ENCODE measurements around the gene PRKX. TPM values are rescaled to one million over a fixed set of nuclear protein-coding genes. Genes with fewer than 3 reads are reported as not detected.
A peak's percentile ranks its signal among the peaks of the same experiment; 100 is the strongest.

The PRKX gene
- total and polyA plus RNA-seq, 2 donors from 2014 or later: 7.7 to 116 TPM

GRCh38 chrX:3697701-3698279 lies 15.7 kb downstream of the PRKX start:
- H3K9ac ChIP-seq (ENCODE audit: low read length in 3 of 3): no peak overlapping the region
- intact Hi-C loops (cut with DNase I): no loop called here
- H3K4me1 ChIP-seq (ENCODE audit: control insufficient read depth in 2 of 3, insufficient read depth in 2 of 3, low read depth in 1 of 3, low read length in 3 of 3): peaks cover 0 to 5% (median 0%) of the 10 kb centered on the region in 3 donors
- DNase-seq: peak; percentile 54 to 96 (median 66)
- peak overlapping the region in 1 of 3 donors; percentile 17 for H3K4me3 ChIP-seq (ENCODE audit: low read length in 3 of 3)
- TF ChIP-seq CTCF (IDR thresholded peaks at IDR 0.05; ENCODE audit: borderline replicate concordance, extremely low read depth, insufficient read depth): no peak
- peak overlapping the region in 1 of 2 donors; percentile 17 for H3K27ac ChIP-seq (ENCODE audit: low read depth in 2 of 2, low read length in 2 of 2)
- no peaks in the 10 kb centered on the region for H3K36me3 ChIP-seq (ENCODE audit: control insufficient read depth in 2 of 3, insufficient read depth in 3 of 3, low read length in 3 of 3)
- H3K9me3 ChIP-seq (ENCODE audit: control insufficient read depth in 2 of 3, insufficient read depth in 1 of 3, low read length in 3 of 3): no peaks in the 10 kb centered on the region
- no peaks in the 10 kb centered on the region for H3K27me3 ChIP-seq (ENCODE audit: control insufficient read depth, insufficient read depth, low read length)
- no peak for FAIRE-seq

GRCh38 chrX:3697220-3697684 lies 16.2 kb downstream of the PRKX start:
- H3K4me1 ChIP-seq (ENCODE audit: control insufficient read depth in 2 of 3, insufficient read depth in 2 of 3, low read depth in 1 of 3, low read length in 3 of 3): peaks cover 0 to 5% (median 0%) of the 10 kb centered on the region in 3 donors
- TF ChIP-seq CTCF (IDR thresholded peaks at IDR 0.05; ENCODE audit: borderline replicate concordance, extremely low read depth, insufficient read depth): no peak
- DNase-seq (peak in 3 of 5 donors; percentile 12 to 83 (median 18)), FAIRE-seq (no peak)
- no peaks in the 10 kb centered on the region for H3K36me3 ChIP-seq (ENCODE audit: control insufficient read depth in 2 of 3, insufficient read depth in 3 of 3, low read length in 3 of 3)
- H3K27ac ChIP-seq (ENCODE audit: low read depth in 2 of 2, low read length in 2 of 2): peak overlapping the region in 1 of 2 donors; percentile 9
- intact Hi-C loops (cut with DNase I): no loop called here
- no peak overlapping the region for H3K9ac ChIP-seq (ENCODE audit: low read length in 3 of 3)
- no peaks in the 10 kb centered on the region for H3K27me3 ChIP-seq (ENCODE audit: control insufficient read depth, insufficient read depth, low read length)
- H3K4me3 ChIP-seq (ENCODE audit: low read length in 3 of 3): peak overlapping the region in 1 of 3 donors; percentile 17
- H3K9me3 ChIP-seq (ENCODE audit: control insufficient read depth in 2 of 3, insufficient read depth in 1 of 3, low read length in 3 of 3): no peaks in the 10 kb centered on the region

- no peaks in the 10 kb centered on the region for H3K9me3 ChIP-seq (ENCODE audit: control insufficient read depth in 2 of 3, insufficient read depth in 1 of 3, low read length in 3 of 3)
- H3K4me3 ChIP-seq (ENCODE audit: low read length in 3 of 3): no peak overlapping the region
- FAIRE-seq (no peak), DNase-seq (no peak)
- no peak overlapping the region for H3K9ac ChIP-seq (ENCODE audit: low read length in 3 of 3)
- peaks cover 0 to 5% (median 0%) of the 10 kb centered on the region in 3 donors for H3K4me1 ChIP-seq (ENCODE audit: control insufficient read depth in 2 of 3, insufficient read depth in 2 of 3, low read depth in 1 of 3, low read length in 3 of 3)
- intact Hi-C loops (cut with DNase I): no loop called here
- H3K27ac ChIP-seq (ENCODE audit: low read depth in 2 of 2, low read length in 2 of 2): no peak overlapping the region
- no peaks in the 10 kb centered on the region for H3K27me3 ChIP-seq (ENCODE audit: control insufficient read depth, insufficient read depth, low read length)
- H3K36me3 ChIP-seq (ENCODE audit: control insufficient read depth in 2 of 3, insufficient read depth in 3 of 3, low read length in 3 of 3): no peaks in the 10 kb centered on the region
- TF ChIP-seq CTCF (IDR thresholded peaks at IDR 0.05; ENCODE audit: borderline replicate concordance, extremely low read depth, insufficient read depth): no peak
Observed at GRCh38 chrX:3695536-3695935, 17.9 kb downstream of the PRKX start.
